SHP77 treated with DMSO at 0.1 percent for 48 hours (cell line): ENCODE results near the gene NELFE.

Experiments used
- DNase-seq: peaks from one replicate; lab custom pipeline; 2025; lab: John Stamatoyannopoulos, UW

Gene NELFE

GRCh38 chr6:31972709-31973350 is 14.1 kb upstream of the NELFE start:
- DNase-seq = no peak

DNA sequence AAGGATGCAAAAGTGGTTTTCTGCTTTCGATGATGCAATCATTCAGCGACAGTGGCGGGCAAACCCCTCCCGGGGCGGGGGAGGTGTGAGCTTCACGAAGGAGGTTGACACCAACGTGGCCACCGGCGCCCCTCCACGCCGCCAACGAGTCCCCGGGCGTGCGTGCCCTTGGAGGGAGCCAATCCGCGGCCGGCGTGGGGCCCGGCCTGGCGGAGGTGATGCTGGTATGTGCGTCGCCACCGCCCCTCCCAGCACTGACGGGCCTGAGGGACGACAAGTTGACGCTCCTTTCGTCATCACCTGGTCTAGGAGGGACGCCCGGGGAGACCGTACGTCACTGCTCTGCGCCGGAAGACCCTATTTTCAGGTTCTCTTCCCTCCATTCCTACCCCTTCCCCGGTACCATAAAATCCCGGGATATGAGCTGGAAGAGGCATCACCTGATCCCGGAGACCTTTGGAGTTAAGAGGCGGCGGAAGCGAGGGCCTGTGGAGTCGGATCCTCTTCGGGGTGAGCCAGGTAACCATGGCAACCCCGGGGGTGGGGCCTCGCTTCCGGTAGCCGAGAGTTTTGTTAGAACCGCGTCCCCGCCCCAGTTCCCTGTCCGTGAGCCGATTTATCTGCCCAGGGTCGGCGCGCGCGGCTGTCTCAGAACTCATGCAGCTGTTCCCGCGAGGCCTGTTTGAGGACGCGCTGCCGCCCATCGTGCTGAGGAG is 13.4 kb upstream of the NELFE start, which contains the start of gene DXO:
TSS of gene DXO (minus strand) at position 146 of the 716 bp plus-strand sequence. CDS start 463 bp downstream, outside the sequence.
- peak; percentile 98 for DNase-seq

GRCh38 chr6:31971279-31971992 is 12.7 kb upstream of the NELFE start:
- no peak for DNase-seq

DNA sequence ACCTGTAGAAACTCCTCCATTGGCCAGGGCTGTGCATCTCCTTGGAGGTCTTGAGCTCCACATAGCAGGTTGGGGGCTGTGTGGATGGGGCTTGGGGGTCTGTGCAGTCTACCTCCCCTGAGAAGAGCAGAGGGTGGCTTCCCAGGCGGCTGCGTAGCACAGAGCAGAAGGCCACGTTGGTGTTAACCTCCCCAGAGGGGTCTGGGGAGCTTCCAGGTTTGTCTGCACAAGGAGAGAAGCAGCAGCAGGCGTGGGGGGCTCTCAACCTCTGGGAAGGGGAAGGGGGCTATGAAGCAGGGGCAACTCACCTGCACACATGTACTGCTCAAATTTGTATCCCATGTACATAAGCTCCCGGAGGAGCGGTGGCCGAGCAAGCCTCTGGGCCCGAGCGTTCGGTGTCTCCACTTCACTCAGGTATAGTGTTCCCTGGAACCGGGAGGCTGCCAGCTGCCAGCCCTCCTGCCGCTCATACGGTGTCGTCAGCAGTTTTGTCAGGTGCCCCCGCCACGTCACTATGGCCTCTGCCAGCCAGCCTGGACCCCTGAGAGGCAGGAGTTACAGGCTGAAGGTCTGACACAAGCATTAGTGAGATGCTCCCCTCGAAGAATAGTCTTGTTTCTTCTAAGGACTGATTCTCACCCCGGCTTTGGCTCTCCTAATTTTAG is 12.0 kb upstream of the NELFE start:
- DNase-seq = peak; percentile 19

- DNase-seq = no peak
Observed at GRCh38 chr6:31969712-31970603, 11.2 kb upstream of the NELFE start.

DNA sequence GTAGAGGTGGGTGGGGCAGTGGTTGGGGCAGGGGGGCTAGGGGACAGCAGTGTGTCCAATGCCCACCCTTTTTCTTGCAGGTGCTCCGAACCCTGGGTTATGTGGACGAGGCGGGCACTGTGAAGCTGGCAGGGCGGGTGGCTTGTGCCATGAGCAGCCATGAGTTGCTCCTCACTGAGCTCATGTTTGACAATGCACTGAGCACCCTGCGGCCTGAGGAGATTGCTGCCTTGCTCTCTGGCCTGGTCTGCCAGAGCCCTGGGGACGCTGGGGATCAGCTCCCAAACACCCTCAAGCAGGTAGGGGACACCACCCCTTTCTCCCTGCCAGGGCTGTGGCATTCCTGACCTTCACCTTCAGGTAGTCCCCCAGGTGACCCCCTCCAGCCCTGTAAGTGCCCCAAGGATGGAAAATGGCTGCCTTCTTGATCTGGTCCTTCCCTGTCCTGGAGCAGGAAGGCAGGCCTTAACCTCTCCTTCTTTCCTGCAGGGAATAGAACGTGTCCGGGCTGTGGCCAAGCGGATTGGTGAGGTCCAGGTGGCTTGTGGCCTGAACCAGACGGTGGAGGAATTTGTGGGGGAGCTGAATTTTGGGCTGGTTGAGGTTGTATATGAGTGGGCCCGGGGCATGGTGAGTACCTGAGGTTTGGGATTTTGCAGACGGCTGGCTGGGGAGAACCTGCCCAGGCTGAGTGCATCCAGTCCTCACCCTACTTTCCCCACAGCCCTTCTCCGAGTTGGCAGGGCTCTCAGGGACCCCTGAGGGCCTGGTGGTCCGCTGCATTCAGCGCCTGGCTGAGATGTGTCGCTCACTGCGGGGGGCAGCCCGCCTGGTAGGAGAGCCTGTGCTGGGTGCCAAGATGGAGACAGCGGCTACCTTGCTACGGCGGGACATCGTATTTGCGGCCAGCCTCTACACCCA is 10.3 kb upstream of the NELFE start:
- DNase-seq = no peak

GRCh38 chr6:31968326-31968725 is 9.6 kb upstream of the NELFE start:
- no peak for DNase-seq

DNA sequence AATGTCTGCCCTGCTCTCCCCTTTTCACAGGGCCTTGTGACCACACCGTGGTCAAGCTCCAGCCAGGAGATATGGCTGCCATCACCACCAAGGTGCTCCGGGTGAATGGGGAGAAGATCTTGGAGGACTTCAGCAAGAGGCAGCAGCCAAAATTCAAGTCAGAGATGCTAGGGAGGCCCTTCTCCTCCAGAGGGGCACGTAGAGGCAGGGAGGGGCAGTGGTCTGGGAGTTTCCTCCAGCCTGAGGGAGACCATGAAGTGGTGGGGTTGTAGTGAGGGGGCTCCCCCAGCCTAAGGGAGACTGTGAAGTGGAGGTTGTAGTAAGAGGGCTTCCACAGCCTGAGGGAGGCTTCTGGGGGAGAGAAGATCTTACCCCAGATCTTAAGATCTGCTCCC is 9.2 kb upstream of the NELFE start:
- no peak for DNase-seq

DNA sequence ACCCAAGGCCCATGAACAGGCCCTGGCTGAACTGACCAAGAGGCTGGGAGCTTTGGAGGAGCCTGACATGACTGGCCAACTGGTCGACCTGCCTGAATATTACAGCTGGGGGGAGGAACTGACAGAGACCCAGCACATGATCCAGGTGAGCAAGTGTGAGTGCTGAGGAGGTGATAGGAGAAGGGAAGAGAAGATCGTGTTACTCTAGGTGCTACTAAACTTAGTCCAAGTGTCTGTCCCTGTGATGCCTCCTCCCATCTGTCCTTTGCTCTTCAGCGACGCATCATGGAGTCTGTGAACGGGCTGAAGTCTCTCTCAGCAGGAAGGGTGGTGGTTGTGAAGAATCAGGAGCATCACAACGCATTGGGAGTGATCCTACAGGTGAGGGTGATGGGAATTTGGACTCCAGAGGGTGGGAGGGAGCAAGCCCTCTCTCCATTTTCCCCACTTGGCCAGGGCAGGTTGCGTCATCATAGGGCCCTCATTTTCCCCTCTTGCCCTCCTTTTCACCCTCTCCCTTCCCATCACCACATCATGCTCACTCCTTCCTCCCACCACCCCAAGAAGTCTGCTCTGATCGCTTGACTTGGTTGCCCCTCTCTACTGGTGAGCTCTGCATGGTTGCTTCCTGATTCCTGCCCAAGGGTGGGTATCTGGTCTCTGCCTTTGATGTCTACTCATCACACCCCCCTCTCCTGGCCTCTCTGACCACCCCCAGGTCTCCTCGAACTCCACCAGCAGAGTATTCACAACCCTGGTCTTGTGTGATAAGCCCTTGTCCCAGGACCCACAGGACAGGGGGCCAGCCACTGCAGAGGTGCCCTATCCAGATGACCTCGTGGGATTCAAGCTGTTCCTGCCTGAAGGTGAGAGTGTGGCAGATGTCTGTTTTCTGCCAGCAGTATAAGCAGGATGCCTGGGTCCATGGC is 8.5 kb upstream of the NELFE start:
- DNase-seq = no peak

- no peak for DNase-seq
Observed at GRCh38 chr6:31966506-31966905, 7.7 kb upstream of the NELFE start.

DNA sequence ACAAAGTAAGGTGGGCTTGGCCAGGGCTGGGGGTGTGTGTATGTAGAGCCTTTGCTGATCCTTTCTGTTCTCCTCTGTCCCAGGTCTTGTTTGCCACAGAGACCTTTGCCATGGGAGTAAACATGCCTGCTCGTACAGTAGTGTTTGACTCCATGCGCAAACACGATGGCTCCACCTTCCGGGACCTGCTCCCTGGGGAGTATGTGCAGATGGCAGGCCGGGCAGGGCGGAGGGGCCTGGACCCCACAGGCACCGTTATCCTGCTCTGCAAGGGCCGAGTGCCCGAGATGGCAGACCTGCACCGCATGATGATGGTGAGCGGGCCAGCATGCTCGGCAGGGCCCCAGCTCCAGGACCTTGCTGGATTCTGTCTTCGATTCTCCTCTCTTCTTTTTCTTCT is 6.9 kb upstream of the NELFE start:
- DNase-seq = no peak

GRCh38 chr6:31963921-31964320 is 5.2 kb upstream of the NELFE start:
- DNase-seq = no peak

DNA sequence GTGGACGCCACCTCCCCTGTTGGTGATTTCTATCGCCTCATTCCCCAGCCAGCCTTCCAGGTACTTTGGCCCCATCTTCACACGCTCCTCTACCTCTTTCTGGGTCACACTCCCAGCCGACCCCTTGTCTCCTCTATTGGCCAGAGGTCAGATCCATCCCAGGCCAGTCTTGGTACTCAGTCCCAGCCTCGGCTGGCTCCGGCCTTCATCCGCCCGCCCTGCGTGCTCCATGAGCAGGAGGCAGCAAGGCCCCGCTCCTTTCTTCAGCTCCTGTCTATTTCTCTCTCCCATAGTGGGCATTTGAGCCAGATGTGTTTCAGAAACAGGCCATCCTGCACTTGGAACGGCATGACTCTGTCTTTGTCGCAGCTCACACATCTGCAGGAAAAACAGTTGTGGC is 2.8 kb upstream of the NELFE start:
- no peak for DNase-seq

GRCh38 chr6:31958412-31958740 is 395 bp downstream of the NELFE start:
- no peak for DNase-seq

GRCh38 chr6:31956796-31957195 is 2.0 kb downstream of the NELFE start:
- no peak for DNase-seq

- DNase-seq = no peak
Observed at GRCh38 chr6:31954511-31954910, 4.3 kb downstream of the NELFE start.

DNA sequence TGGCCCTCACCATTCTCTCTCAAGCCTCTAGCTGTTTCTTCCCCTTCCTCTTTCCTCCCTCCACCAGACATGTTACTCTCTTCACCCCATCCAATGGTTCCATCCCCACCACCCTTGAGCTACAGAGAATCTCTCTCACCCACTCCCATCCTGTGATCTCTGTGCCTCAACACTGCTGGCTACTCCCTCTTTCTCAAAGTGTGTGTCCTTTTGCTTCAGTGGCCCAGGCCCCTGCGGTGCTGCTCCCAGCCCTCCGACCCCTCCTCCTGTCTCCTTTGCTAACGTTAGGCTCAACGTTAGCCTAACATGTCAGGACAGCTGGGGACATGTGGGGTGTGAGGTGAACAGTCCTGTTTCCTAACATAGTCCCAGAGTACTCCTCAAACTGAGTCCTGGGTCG is 5.9 kb downstream of the NELFE start:
- DNase-seq = no peak

DNA sequence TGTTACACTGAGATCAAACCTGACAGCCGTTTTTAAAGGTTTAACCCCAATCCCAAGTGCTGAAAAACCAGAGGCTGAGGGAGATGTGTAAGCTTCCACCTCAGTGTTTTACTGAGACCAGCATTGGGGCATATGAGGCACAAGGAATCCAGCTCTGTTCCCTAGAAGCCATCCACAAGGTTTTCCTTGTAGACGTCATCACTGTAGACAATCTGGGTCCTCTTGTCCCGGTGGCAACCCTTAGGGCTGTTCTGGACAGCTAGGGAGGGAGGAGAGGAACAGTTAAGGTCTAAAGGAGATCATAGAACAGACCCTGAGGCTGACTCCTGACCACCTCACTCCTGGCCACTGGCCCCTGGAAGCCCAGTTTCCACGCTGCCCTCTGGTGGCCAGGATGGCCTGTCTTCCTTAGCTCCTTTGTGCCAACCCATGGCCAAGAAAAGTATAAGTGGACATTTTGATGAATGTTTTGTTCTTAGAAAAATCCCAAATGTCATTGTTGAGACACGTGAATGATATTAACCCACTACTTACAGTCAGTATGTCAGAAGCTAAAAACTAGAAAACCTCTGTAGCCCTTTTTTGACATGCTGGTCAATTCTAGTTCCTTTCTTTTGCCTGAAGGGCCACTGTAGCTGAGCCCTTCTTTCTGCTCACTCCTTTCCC is 6.5 kb downstream of the NELFE start:
- no peak for DNase-seq
